GM23338 (cell line): Measurements from ENCODE around the gene ZCCHC24. TPM values are rescaled to one million over a fixed set of nuclear protein-coding genes. Genes with fewer than 3 reads are reported as not detected.

Experiments
- ATAC-seq: fragments of 200-7000 bp; cut with Tn5 transposase; 3 replicates; pipeline ENCODE4 v1.9.1; 2020
- DNase-seq: peaks from one replicate; pipeline ENCODE4 v3.0.0-alpha.2; 2015; ENCODE audit warnings: low spot score
- H2AFZ ChIP-seq: fragments of 200-600 bp; sonication (generic); 2 replicates; pipeline ENCODE4 v1.8.0; 2016; ENCODE audit warnings: antibody characterized with exemption, mild to moderate bottlenecking, moderate library complexity
- H3F3A ChIP-seq: fragments of 200-600 bp; sonication (generic); replicated peaks from 2 replicates; pipeline ENCODE4 v1.8.0; 2017; ENCODE audit warnings: antibody characterized with exemption, mixed run types, low read depth
- H3K27ac ChIP-seq: fragments of 200-600 bp; sonication (generic); 2 replicates; pipeline ENCODE4 v1.6.1; 2016; ENCODE audit warnings: low read depth
- H3K27me3 ChIP-seq: fragments of 200-600 bp; sonication (generic); 2 replicates; pipeline ENCODE4 v1.8.0; 2016; ENCODE audit warnings: mild to moderate bottlenecking, mixed run types, moderate library complexity; ENCODE audit not compliant: insufficient read depth
- H3K36me3 ChIP-seq: fragments of 200-600 bp; sonication (generic); 2 replicates; pipeline ENCODE4 v1.8.0; 2016; ENCODE audit warnings: mild to moderate bottlenecking; ENCODE audit not compliant: insufficient read depth
- H3K4me1 ChIP-seq: fragments of 200-600 bp; sonication (generic); 2 replicates; pipeline ENCODE4 v1.8.0; 2016; ENCODE audit warnings: mild to moderate bottlenecking, moderate library complexity; ENCODE audit not compliant: insufficient read depth
- H3K4me2 ChIP-seq: fragments of 200-600 bp; sonication (generic); 2 replicates; pipeline ENCODE4 v1.7.1; 2017; ENCODE audit warnings: mixed run types
- H3K4me3 ChIP-seq: fragments of 200-600 bp; sonication (generic); 2 replicates; pipeline ENCODE4 v1.6.1; 2016; ENCODE audit warnings: mixed run types
- H3K79me2 ChIP-seq: fragments of 200-600 bp; sonication (generic); replicated peaks from 2 replicates; pipeline ENCODE4 v1.8.0; 2017; ENCODE audit warnings: mild to moderate bottlenecking; ENCODE audit not compliant: insufficient read depth
- H3K9me2 ChIP-seq: fragments of 200-600 bp; sonication (generic); 2 replicates; pipeline ENCODE4 v1.8.0; 2017; ENCODE audit not compliant: insufficient read depth
- H4K20me1 ChIP-seq: fragments of 200-600 bp; sonication (generic); replicated peaks from 2 replicates; pipeline ENCODE4 v1.8.0; 2017; ENCODE audit warnings: mild to moderate bottlenecking; ENCODE audit not compliant: insufficient read depth
- H3K27ac Mint-ChIP-seq: 2 replicates; pipeline ENCODE4 v1.8.0; 2020; ENCODE audit warnings: inconsistent platforms, mild to moderate bottlenecking, moderate library complexity, mixed read lengths
- H3K27me3 Mint-ChIP-seq: 3 replicates; pipeline ENCODE4 v1.8.0; 2022; ENCODE audit warnings: low read depth, mild to moderate bottlenecking, moderate library complexity, mixed read lengths, inconsistent platforms; ENCODE audit not compliant: insufficient read depth, poor library complexity
- H3K36me3 Mint-ChIP-seq: 3 replicates; pipeline ENCODE4 v1.8.0; 2021; ENCODE audit warnings: low read depth, mild to moderate bottlenecking, inconsistent platforms, moderate library complexity, mixed read lengths
- H3K4me1 Mint-ChIP-seq: 3 replicates; pipeline ENCODE4 v1.8.0; 2020; ENCODE audit warnings: mild to moderate bottlenecking, inconsistent platforms, mixed read lengths
- H3K4me3 Mint-ChIP-seq: 3 replicates; pipeline ENCODE4 v1.8.0; 2021; ENCODE audit warnings: moderate library complexity, mild to moderate bottlenecking, inconsistent platforms, mixed read lengths
- H3K9me3 Mint-ChIP-seq: 3 replicates; pipeline ENCODE4 v1.8.0; 2020; ENCODE audit warnings: moderate library complexity, mild to moderate bottlenecking, inconsistent platforms, mixed read lengths
- CREB1 ChIP-seq: fragments of 250-450 bp; sonication (Bioruptor Pico); IDR thresholded peaks from 2 replicates; pipeline ENCODE4 v1.5.0; 2020; ENCODE audit warnings: low read depth, mild to moderate bottlenecking, moderate library complexity
- CTCF ChIP-seq, 2 experiments: fragments of 200-600 bp in 1 of 2; sonication (generic) in 1 of 2; conservative IDR thresholded peaks; 2 replicates each; pipeline versions ENCODE4 v1.5.1 to v1.6.1; 2016 to 2017; ENCODE audit warnings: antibody characterized with exemption in 2 of 2, low read depth in 2 of 2, mild to moderate bottlenecking in 2 of 2, moderate library complexity in 1 of 2
- EZH2phosphoT487 ChIP-seq: fragments of 200-600 bp; sonication (generic); IDR thresholded peaks from one replicate; pipeline ENCODE4 v1.8.1; 2018; ENCODE audit warnings: antibody characterized with exemption; ENCODE audit not compliant: unreplicated experiment
- NANOG ChIP-seq: IDR thresholded peaks from 2 replicates; pipeline ENCODE4 v1.6.1; 2016; ENCODE audit warnings: antibody characterized with exemption, borderline replicate concordance
- STAT1 ChIP-seq: IDR thresholded peaks from one replicate; pipeline ENCODE4 v1.6.1; 2016; ENCODE audit warnings: antibody characterized with exemption; ENCODE audit not compliant: unreplicated experiment
- ZNF114 ChIP-seq: fragments of 250-450 bp; sonication (Bioruptor Pico); IDR thresholded peaks from 2 replicates; pipeline ENCODE4 v1.5.0; 2020; ENCODE audit warnings: mild to moderate bottlenecking, moderate library complexity
- ZNF331 ChIP-seq: fragments of 250-450 bp; sonication (Bioruptor Pico); IDR thresholded peaks from 2 replicates; pipeline ENCODE4 v1.5.0; 2020; ENCODE audit warnings: low read depth, mild to moderate bottlenecking, moderate library complexity
- ZNF462 ChIP-seq: fragments of 250-450 bp; sonication (Bioruptor Pico); IDR thresholded peaks from 2 replicates; pipeline ENCODE4 v1.5.0; 2020; ENCODE audit warnings: mild to moderate bottlenecking, moderate library complexity
- polyA plus RNA-seq: library from polyadenylated mRNA; unstranded; fragments of >200 nt; fragmentation: Nextera tagmentation; extraction: Ambion mirVana; gene quantifications from 2 replicates; pipeline ENCODE4 v1.2.1, GENCODE V29; 2016
- total RNA-seq: library from RNA; depleted of rRNA; stranded (reverse); fragments of >200 nt; shearing (Covaris generic); gene quantifications from 2 replicates; pipeline ENCODE4 v1.2.3, GENCODE V29; 2014
- TF ChIP-seq, protein P1 (sequence below): IDR thresholded peaks from one replicate; pipeline ENCODE4 v1.6.1; 2018; ENCODE audit warnings: antibody characterized with exemption; ENCODE audit not compliant: unreplicated experiment

The ZCCHC24 gene
- total and polyA plus RNA-seq, 2 experiments from 2014 or later = 2.0 to 10.1 TPM

DNA sequence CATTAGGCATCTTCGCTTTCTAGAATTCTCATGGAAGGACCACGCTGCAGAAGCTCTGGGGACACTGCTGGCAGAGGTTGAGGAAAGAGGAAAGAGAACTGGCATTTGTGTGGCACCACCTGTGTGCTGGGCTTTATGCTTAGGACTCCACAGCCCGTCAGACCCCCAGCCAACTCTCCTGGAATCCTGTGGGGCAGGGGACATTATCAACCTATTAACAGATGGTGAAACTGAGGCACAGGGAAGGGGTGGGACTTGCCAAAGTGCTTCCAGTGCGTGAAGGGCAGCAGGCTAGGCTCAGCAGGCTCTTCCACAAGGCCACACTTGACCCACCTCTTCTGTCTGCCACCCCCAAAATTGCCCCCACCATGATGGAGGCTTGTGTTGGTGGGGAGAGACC is 46.8 kb downstream of the ZCCHC24 start:
- Histone ChIP-seq H3K4me1 (peaks cover 13% of the 10 kb centered on the region), H3K4me3 (no peak overlapping the region), H4K20me1 (no peaks in the 10 kb centered on the region), H3K4me2 (0 out of 2 replicates have a peak overlapping the region, but pooled peaks have one; percentile 68), H3K27ac (no peak overlapping the region), H3K9me2 (no peaks in the 10 kb centered on the region), H3K27me3 (no peaks in the 10 kb centered on the region), H2AFZ (no peak overlapping the region), H3K36me3 (no peaks in the 10 kb centered on the region), H3K79me2 (no peaks in the 10 kb centered on the region), H3F3A (no peaks in the 10 kb centered on the region)
- H3K27ac Mint-ChIP-seq = no peak overlapping the region
- H3K9me3 Mint-ChIP-seq = no peaks in the 10 kb centered on the region
- DNase-seq (no peak), ATAC-seq (no peak)
- TF ChIP-seq CREB1 (CRISPR knock-in tag) (no peak), CTCF (conservative IDR thresholded peaks at IDR 0.05; ENCODE audit: low read depth in 2 of 2) (no peak), ZNF114 (CRISPR knock-in tag) (no peak), STAT1 (no peak), ZNF331 (CRISPR knock-in tag) (no peak), EZH2phosphoT487 (no peak)
- TF ChIP-seq, protein P1, sequence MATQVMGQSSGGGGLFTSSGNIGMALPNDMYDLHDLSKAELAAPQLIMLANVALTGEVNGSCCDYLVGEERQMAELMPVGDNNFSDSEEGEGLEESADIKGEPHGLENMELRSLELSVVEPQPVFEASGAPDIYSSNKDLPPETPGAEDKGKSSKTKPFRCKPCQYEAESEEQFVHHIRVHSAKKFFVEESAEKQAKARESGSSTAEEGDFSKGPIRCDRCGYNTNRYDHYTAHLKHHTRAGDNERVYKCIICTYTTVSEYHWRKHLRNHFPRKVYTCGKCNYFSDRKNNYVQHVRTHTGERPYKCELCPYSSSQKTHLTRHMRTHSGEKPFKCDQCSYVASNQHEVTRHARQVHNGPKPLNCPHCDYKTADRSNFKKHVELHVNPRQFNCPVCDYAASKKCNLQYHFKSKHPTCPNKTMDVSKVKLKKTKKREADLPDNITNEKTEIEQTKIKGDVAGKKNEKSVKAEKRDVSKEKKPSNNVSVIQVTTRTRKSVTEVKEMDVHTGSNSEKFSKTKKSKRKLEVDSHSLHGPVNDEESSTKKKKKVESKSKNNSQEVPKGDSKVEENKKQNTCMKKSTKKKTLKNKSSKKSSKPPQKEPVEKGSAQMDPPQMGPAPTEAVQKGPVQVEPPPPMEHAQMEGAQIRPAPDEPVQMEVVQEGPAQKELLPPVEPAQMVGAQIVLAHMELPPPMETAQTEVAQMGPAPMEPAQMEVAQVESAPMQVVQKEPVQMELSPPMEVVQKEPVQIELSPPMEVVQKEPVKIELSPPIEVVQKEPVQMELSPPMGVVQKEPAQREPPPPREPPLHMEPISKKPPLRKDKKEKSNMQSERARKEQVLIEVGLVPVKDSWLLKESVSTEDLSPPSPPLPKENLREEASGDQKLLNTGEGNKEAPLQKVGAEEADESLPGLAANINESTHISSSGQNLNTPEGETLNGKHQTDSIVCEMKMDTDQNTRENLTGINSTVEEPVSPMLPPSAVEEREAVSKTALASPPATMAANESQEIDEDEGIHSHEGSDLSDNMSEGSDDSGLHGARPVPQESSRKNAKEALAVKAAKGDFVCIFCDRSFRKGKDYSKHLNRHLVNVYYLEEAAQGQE = no peak
- no peaks in the 10 kb centered on the region for H3K36me3 Mint-ChIP-seq
- no peak overlapping the region; the same call in 2 of the 3 replicates for H3K4me3 Mint-ChIP-seq
- peaks cover 29% of the 10 kb centered on the region for H3K4me1 Mint-ChIP-seq
- peaks cover 6% of the 10 kb centered on the region for H3K27me3 Mint-ChIP-seq

DNA sequence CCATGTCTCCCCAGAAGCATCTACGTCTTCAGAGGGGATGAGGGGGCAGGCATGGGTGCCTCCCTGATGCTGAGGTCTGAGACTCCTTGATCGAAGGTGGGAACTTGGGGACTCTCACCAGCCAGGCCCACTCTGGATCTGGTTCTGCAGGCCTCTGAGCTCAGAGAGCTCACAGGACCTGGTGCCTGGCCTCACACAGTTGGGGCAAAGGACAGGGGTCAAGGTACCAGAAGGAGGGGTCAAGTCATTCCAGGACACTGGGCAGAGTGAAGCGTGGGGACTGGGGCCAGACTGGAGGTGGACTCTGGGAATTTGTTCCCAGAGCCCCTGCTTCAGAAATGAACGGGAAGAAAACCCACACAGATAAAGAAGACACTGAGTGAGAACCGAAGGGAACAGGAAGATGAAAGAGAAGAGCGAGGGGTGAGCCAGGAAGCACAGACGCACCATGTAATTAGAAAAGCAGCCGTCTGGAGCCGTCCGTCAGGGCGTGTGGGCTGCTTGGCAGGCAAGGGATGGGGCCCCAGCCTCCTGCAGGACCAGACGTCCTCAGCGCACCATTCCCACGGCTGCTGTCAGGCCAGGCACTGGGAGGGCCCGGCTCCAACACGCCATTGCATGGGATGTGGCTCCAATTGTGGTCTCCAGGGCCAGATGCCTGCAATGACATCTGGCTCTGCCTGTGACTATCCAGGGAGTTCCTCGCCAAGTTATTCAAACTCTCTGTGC is 47.7 kb downstream of the ZCCHC24 start:
- Histone ChIP-seq H3K36me3 (no peaks in the 10 kb centered on the region), H3K79me2 (no peaks in the 10 kb centered on the region), H3K4me2 (no peak overlapping the region), H3K27me3 (no peaks in the 10 kb centered on the region), H3K4me1 (peaks cover 13% of the 10 kb centered on the region), H3K4me3 (no peak overlapping the region), H4K20me1 (no peaks in the 10 kb centered on the region), H3K9me2 (no peaks in the 10 kb centered on the region), H2AFZ (no peak overlapping the region), H3F3A (no peaks in the 10 kb centered on the region), H3K27ac (no peak overlapping the region)
- ATAC-seq (no peak), DNase-seq (no peak)
- no peak overlapping the region for H3K4me3 Mint-ChIP-seq
- H3K4me1 Mint-ChIP-seq = peaks cover 22% of the 10 kb centered on the region
- no peaks in the 10 kb centered on the region for H3K9me3 Mint-ChIP-seq
- no peaks in the 10 kb centered on the region for H3K27me3 Mint-ChIP-seq
- H3K27ac Mint-ChIP-seq = no peak overlapping the region
- no peaks in the 10 kb centered on the region for H3K36me3 Mint-ChIP-seq
- no peak for TF ChIP-seq STAT1
- no peak for TF ChIP-seq NANOG
- no peak for TF ChIP-seq CREB1 (CRISPR knock-in tag)
- TF ChIP-seq ZNF462 = no peak
